IPS-15b (cell line): ENCODE data around the gene TRIP13.

Source experiments
- H3K27me3 ChIP-seq: one replicate; pipeline ENCODE4 v1.6.1; 2013; ENCODE audit warnings: low read length; ENCODE audit not compliant: control insufficient read depth, insufficient read depth
- H3K36me3 ChIP-seq: one replicate; pipeline ENCODE4 v1.6.1; 2013; ENCODE audit warnings: low read length; ENCODE audit not compliant: control insufficient read depth, insufficient read depth
- H3K4me1 ChIP-seq: one replicate; pipeline ENCODE4 v1.6.1; 2013; ENCODE audit warnings: mild to moderate bottlenecking, low read length; ENCODE audit not compliant: control insufficient read depth, insufficient read depth
- H3K4me3 ChIP-seq: one replicate; pipeline ENCODE4 v1.5.1; 2013; ENCODE audit warnings: low read depth, low read length
- H3K9ac ChIP-seq: one replicate; pipeline ENCODE4 v1.6.1; 2013; ENCODE audit warnings: low read depth, mild to moderate bottlenecking, low read length
- H3K9me3 ChIP-seq: one replicate; pipeline ENCODE4 v1.6.1; 2013; ENCODE audit warnings: mild to moderate bottlenecking, low read length; ENCODE audit not compliant: control insufficient read depth, insufficient read depth

Gene TRIP13

DNA sequence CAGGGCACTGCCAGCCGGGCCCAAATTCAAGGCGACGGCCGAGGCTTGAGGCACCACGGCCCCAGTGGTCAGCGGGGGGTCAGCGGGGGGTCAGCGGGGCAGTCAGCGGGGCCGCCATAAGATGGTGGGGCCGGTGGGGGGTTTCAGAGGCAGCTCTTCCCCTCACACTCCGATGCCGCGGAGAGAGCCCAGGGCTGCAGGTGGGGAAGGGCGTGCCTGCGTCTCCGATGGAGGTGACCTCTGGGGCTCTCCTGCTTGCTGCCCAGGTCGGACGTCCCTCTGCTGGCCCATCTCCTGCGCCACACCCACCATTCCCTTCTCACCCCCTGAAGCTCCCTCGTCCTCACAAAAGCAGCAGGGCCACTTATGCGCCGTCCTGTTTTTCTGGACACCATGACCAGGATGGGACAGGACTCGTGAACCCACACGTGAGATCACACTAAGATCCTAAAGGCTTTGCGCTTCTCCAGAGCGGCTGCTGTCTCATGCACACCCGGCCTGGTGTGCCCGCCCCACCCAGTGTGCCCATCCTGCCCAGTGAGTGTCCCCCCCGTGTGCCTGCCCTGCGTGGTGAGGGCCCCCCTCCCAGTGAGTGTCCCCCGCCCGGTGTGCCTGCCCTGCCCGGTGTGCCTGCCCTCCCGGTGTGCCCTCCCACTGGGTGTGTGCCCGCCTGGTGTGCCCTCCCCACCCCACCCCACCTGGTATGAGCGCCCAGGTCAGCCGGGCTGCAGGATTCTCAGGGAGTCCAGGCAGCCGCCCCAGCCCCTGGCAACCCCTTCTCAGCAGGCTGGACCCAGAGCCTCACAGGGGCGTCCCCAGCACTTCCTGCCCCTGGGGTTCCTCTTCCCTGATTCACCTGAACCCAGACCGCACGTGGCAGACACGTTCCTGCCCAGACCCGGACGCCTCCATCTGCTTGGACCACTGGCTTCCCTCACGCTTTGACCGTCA lies 67.2 kb downstream of the TRIP13 start:
- Histone ChIP-seq H3K36me3 (no peaks in the 10 kb centered on the region), H3K4me3 (no peak overlapping the region), H3K4me1 (no peaks in the 10 kb centered on the region), H3K27me3 (no peaks in the 10 kb centered on the region), H3K9me3 (no peaks in the 10 kb centered on the region), H3K9ac (no peak overlapping the region)

DNA sequence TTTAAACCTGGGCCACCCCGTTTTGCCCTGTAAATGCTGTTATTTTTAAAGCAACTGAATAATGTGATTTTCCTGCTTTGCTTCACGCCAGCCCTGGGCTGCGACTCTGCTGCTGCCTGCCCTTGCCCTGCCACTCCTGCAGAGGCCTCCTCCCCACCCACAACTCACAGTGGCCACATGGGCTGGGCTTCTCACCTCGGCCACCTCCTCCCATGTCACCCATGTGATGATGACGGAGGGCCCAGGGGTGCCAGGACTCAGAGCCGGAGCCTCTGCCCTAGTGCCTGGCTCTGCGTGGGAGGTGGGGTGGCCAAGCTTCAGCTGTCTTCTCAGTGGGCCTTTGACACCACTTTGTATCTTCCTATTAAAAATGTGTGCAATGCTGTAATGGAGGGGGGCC lies 67.9 kb downstream of the TRIP13 start:
- H3K9me3 ChIP-seq = no peaks in the 10 kb centered on the region
- no peaks in the 10 kb centered on the region for H3K4me1 ChIP-seq
- no peaks in the 10 kb centered on the region for H3K36me3 ChIP-seq
- no peak overlapping the region for H3K4me3 ChIP-seq
- H3K9ac ChIP-seq = no peak overlapping the region
- H3K27me3 ChIP-seq = no peaks in the 10 kb centered on the region

DNA sequence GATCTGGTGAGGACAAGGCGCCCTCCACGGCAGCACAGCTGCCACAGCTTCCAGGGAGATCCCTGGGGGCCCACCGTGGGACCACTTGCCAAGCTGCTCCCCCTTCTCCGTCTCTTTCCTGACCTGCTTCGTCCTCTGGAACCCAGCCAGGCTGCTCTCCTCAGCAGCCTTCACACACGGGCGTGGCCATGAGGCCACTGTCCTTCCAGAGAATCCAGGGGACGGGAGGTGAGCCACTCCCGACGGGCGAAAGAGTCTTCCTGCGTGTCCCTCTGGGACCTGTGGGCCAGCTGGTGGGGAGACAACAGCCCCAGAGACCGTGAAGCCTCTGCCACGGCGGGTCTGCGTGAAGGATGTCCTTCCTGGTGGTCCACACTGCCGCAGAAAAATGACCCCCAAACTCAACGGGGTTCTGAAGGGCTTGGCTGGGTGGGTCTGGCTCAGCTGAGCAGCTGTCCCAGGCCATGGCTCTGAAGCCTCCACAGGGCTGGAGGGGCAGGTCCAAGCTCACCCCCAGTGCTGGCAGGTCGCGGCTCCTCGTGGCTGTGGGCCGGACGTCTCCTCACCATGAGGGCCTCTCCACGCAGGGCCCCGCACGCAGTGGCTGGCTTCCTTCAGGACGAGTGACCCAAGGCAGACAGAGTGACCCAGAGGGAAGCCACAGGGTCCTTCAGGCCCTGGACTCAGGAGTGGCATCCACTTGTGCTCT lies 68.5 kb downstream of the TRIP13 start:
- no peaks in the 10 kb centered on the region for H3K4me1 ChIP-seq
- no peaks in the 10 kb centered on the region for H3K9me3 ChIP-seq
- no peak overlapping the region for H3K4me3 ChIP-seq
- H3K9ac ChIP-seq = no peak overlapping the region
- no peaks in the 10 kb centered on the region for H3K36me3 ChIP-seq
- no peaks in the 10 kb centered on the region for H3K27me3 ChIP-seq

DNA sequence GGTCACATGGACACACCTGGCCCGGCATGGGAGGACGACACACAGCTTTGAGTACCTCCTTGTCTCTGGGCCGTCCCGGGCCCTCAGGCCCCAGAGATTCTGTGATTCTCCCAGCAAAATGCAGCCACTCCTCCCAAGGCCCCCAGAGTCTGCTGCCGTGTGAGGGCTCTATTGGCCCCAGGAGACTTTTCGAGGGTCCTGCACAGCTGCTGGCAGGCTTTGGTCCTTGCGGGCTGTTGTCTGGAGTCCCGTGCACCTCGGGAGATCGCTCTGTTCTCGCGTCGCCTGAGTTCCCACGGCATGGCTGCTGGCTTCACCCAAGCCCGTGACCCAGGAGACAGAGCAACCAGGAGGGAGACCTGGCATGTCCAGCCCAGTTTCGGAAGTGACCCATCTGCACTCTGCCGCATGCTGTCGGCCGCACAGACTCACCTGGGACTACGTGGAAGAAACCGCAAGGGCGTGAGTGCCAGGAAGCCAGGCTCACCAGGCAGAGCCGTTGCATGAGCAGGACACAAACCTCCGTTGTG lies 69.1 kb downstream of the TRIP13 start:
- Histone ChIP-seq H3K36me3 (no peaks in the 10 kb centered on the region), H3K9ac (no peak overlapping the region), H3K27me3 (no peaks in the 10 kb centered on the region), H3K4me3 (no peak overlapping the region), H3K4me1 (no peaks in the 10 kb centered on the region), H3K9me3 (no peaks in the 10 kb centered on the region)

DNA sequence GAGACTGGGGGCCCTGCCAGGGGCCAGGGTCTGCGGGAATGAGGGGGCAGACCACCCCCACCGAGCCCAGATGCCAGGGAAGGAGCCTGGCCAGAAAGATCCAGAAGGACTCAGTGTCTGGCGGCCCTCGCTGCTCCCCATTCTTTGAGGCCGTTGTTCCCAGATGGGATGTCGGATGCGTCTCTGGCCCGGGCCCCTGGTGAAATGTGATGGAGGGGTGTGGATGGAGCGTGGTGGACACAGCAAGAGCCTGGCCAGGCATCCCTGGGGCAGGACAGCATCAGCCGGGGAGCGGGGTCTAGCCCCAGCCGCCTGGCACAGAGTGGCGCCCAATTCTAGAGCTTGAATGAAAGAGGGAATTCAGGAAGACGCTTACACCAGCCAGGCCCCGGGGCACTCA lies 69.7 kb downstream of the TRIP13 start:
- Histone ChIP-seq H3K4me1 (no peaks in the 10 kb centered on the region), H3K9ac (no peak overlapping the region), H3K27me3 (no peaks in the 10 kb centered on the region), H3K9me3 (no peaks in the 10 kb centered on the region), H3K36me3 (no peaks in the 10 kb centered on the region), H3K4me3 (no peak overlapping the region)

DNA sequence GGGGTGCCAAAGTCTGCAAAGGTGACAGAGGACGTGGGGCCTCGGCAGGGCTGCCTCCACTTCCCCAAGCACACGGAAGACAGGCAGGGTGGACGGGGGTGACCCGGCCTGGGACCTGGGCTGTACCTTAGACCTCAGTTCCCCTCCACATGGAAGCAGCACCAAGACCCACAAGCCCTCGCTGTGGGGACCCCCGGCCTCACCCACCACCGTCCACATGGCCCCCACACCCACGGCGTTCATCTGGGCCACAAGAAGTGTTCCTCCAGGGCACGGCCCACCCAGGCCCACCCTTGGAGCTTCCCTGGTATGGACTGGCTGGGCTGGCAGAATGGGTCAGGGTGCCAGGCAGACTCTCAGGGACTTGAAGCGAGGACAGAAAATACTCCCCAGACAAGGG lies 70.1 kb downstream of the TRIP13 start:
- no peak overlapping the region for H3K4me3 ChIP-seq
- no peaks in the 10 kb centered on the region for H3K9me3 ChIP-seq
- no peaks in the 10 kb centered on the region for H3K27me3 ChIP-seq
- H3K4me1 ChIP-seq = no peaks in the 10 kb centered on the region
- no peak overlapping the region for H3K9ac ChIP-seq
- no peaks in the 10 kb centered on the region for H3K36me3 ChIP-seq

DNA sequence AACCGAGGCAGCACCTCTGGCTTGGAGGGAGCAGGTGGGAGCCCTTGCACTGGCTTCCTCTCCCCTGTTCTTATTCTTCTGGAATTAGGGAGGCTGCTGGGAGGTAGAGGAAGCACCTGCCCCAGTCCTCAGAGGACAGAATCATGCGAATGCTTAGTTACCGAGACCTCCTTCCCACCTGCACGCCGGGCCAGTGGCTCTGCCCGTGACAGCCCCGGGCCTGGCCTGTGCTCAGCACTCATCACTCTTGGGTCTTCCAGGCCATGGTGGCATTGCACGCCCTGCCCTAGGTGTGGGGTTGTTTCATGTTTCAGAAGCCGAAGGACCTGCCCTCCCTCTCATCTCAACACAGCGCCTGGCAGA lies 70.6 kb downstream of the TRIP13 start:
- Histone ChIP-seq H3K27me3 (no peaks in the 10 kb centered on the region), H3K4me3 (no peak overlapping the region), H3K36me3 (no peaks in the 10 kb centered on the region), H3K9ac (no peak overlapping the region), H3K4me1 (no peaks in the 10 kb centered on the region), H3K9me3 (no peaks in the 10 kb centered on the region)

DNA sequence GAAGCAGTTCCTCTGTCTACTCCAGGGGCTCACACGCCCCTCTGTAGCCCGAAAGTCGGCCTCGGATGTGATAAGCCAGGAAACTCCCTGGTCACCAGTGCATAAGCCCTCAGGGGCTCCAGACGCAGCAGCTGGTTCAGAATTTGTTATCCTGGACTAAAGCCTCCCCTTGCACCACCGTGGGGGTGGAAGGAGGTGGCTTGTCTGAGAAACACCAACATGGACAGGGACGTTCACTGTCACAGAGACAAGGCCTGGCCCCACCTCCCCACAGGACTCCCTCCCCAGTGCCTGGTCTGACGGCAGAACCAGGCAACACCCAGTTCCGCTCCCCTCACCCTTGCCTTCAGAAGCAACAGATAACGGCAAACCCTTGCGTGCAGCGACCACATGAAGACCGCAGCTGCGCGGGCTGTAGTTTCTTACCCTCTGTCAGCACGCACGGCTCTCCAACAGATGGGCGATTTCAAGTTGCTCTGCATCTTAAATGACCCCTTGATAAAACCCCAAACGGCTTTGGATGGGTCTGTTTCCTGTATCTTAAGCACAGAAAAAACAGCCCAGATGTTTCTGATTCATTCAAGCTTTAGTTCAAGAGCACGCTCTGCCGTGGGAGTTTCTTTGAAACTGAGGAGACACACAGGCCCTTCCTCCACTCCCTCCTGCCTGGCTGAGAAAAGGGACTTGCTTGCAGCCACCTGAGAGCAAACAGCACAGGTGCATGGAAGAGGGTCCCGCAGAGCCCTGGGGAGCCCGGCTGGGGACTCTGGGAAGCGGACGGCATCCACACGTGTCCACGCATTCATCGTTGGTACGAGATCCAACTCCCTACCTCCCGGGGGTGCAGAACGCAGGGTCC lies 71.2 kb downstream of the TRIP13 start:
- H3K36me3 ChIP-seq = no peaks in the 10 kb centered on the region
- H3K9me3 ChIP-seq = no peaks in the 10 kb centered on the region
- no peaks in the 10 kb centered on the region for H3K27me3 ChIP-seq
- no peaks in the 10 kb centered on the region for H3K4me1 ChIP-seq
- H3K9ac ChIP-seq = no peak overlapping the region
- no peak overlapping the region for H3K4me3 ChIP-seq

DNA sequence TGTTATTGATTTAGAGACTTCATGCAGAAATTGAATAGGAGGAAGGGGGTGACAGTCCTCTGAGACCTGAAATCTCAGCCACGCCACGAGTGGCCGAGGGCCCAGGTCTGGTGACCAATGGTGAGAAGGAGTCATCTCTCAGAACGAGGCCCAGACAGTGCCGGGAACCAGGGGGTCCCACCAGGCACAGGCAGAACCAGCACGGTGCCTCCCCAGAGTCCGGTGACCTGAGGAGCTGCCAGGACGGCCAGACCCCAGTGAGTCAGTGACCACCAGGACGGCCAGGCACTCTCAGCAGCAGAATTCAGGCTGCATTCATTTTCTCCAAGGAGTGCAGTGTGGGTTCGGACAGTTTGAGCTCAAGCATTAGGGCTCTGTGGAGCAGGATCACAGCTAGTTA lies 72.1 kb downstream of the TRIP13 start:
- no peaks in the 10 kb centered on the region for H3K27me3 ChIP-seq
- no peaks in the 10 kb centered on the region for H3K9me3 ChIP-seq
- H3K4me1 ChIP-seq = no peaks in the 10 kb centered on the region
- no peaks in the 10 kb centered on the region for H3K36me3 ChIP-seq
- H3K4me3 ChIP-seq = no peak overlapping the region
- H3K9ac ChIP-seq = no peak overlapping the region

DNA sequence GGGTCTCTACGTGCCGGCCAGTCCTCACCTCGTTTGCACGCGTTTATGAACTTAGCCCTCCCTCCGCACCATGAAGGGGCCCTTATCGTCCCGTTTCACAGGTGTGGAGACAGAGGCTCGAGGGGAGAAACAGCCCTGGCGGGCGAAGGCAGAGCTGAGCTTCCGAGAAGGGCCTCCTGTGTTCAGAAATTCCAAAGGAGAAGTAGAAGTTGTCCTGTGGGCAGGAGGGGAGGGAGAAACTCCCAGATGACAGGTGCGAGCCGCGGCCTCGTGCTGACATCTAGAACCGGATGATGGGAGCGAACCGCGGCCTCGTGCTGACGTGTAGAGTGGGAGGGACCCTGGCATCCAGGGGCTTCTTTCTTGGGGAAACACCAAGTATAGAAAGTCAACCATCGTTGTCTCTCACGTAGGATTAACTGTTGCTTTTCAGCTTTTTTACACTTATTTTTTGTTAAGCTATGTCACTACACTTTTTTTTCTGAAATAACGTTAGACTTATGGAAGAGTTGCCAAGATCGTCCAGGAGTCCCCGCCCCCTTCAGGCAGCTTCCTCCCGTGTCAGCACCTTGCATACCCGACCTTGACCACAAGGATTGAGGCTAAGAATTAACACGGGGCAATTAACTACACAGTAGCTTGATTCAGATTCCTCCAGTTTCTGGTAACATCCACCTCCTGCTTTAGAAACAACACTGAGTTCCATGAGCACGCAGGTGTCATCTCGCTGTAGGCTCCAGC lies 73.1 kb downstream of the TRIP13 start:
- no peaks in the 10 kb centered on the region for H3K27me3 ChIP-seq
- no peaks in the 10 kb centered on the region for H3K36me3 ChIP-seq
- no peak overlapping the region for H3K4me3 ChIP-seq
- H3K9ac ChIP-seq = no peak overlapping the region
- no peaks in the 10 kb centered on the region for H3K4me1 ChIP-seq
- H3K9me3 ChIP-seq = no peaks in the 10 kb centered on the region

DNA sequence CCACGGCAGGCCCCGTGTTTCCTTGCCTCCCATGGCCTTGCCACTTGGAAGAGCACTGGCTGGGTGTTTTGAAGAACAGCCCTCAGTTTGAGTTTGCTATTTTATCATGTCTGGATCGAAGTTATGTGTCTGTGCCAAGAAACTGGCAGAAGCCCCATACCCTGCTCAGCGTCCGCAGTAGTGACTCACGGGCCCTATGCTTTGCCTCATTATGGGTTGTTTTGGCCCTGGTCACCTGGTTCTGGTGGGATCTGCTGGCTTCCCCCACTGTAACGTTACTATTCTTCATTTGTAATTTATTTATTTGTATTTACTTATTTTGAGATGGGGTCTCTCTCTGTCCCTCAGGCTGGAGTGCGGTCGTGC lies 73.6 kb downstream of the TRIP13 start:
- no peak overlapping the region for H3K9ac ChIP-seq
- H3K27me3 ChIP-seq = no peaks in the 10 kb centered on the region
- no peak overlapping the region for H3K4me3 ChIP-seq
- no peaks in the 10 kb centered on the region for H3K9me3 ChIP-seq
- H3K4me1 ChIP-seq = no peaks in the 10 kb centered on the region
- no peaks in the 10 kb centered on the region for H3K36me3 ChIP-seq
